ENCODE data around the gene PIGV.

Gene PIGV

GRCh38 chr1:26831059-26831458 is 43.3 kb downstream of the PIGV start:
- H3K4me3 ChIP-seq (ENCODE audit: low read length, poor library complexity, severe bottlenecking) = peak overlapping the region; percentile 30
- no peaks in the 10 kb centered on the region for H3K27me3 ChIP-seq (ENCODE audit: insufficient read depth, low read length, poor library complexity, severe bottlenecking)
- no peaks in the 10 kb centered on the region for H3K9me3 ChIP-seq (ENCODE audit: insufficient read depth, low read depth, low read length)
- TF ChIP-seq EZH2phosphoT487 (IDR thresholded peaks at IDR 0.05; ENCODE audit: borderline replicate concordance) = no peak
- no peak for TF ChIP-seq CTCF (conservative IDR thresholded peaks at IDR 0.05; ENCODE audit: low read length)
- H3K4me2 ChIP-seq (ENCODE audit: low read depth, low read length, poor library complexity, severe bottlenecking) = peak overlapping the region; percentile 57
- peaks cover 66% of the 10 kb centered on the region for H3K79me2 ChIP-seq (ENCODE audit: insufficient read depth, low read length)
- H3K36me3 ChIP-seq (ENCODE audit: insufficient read depth, low read length) = peaks cover 21% of the 10 kb centered on the region; the same call in 1 of the 2 replicates
- peaks cover 26% of the 10 kb centered on the region for H4K20me1 ChIP-seq (ENCODE audit: insufficient read depth, low read length, poor library complexity, severe bottlenecking)
- H3K9ac ChIP-seq (ENCODE audit: low read depth, low read length, poor library complexity, severe bottlenecking) = peak overlapping the region; percentile 7
- H3K4me1 ChIP-seq (ENCODE audit: insufficient read depth, low read length, poor library complexity, severe bottlenecking) = peaks cover 70% of the 10 kb centered on the region
- no peaks in the 10 kb centered on the region for H3K9me2 ChIP-seq (replicated peaks; ENCODE audit: low read depth, low read length)
- H3F3A ChIP-seq (ENCODE audit: low read depth) = peaks cover 24% of the 10 kb centered on the region
- no peak overlapping the region for H2AFZ ChIP-seq (ENCODE audit: low read length)

GRCh38 chr1:26831546-26832248 is 43.9 kb downstream of the PIGV start:
- peaks cover 22% of the 10 kb centered on the region; the same call in 1 of the 2 replicates for H3K36me3 ChIP-seq (ENCODE audit: insufficient read depth, low read length)
- H3K9me2 ChIP-seq (replicated peaks; ENCODE audit: low read depth, low read length) = no peaks in the 10 kb centered on the region
- peaks cover 24% of the 10 kb centered on the region for H3F3A ChIP-seq (ENCODE audit: low read depth)
- H3K4me1 ChIP-seq (ENCODE audit: insufficient read depth, low read length, poor library complexity, severe bottlenecking) = peaks cover 67% of the 10 kb centered on the region
- H3K4me2 ChIP-seq (ENCODE audit: low read depth, low read length, poor library complexity, severe bottlenecking) = peak overlapping the region; percentile 57
- H2AFZ ChIP-seq (ENCODE audit: low read length) = no peak overlapping the region
- no peak for TF ChIP-seq CTCF (conservative IDR thresholded peaks at IDR 0.05; ENCODE audit: low read length)
- TF ChIP-seq EZH2phosphoT487 (IDR thresholded peaks at IDR 0.05; ENCODE audit: borderline replicate concordance) = no peak
- H3K79me2 ChIP-seq (ENCODE audit: insufficient read depth, low read length) = peaks cover 66% of the 10 kb centered on the region
- peaks cover 26% of the 10 kb centered on the region for H4K20me1 ChIP-seq (ENCODE audit: insufficient read depth, low read length, poor library complexity, severe bottlenecking)
- peak overlapping the region; percentile 7 for H3K9ac ChIP-seq (ENCODE audit: low read depth, low read length, poor library complexity, severe bottlenecking)
- H3K4me3 ChIP-seq (ENCODE audit: low read length, poor library complexity, severe bottlenecking) = peak overlapping the region; percentile 30
- no peaks in the 10 kb centered on the region for H3K27me3 ChIP-seq (ENCODE audit: insufficient read depth, low read length, poor library complexity, severe bottlenecking)
- H3K9me3 ChIP-seq (ENCODE audit: insufficient read depth, low read depth, low read length) = no peaks in the 10 kb centered on the region

GRCh38 chr1:26832249-26832960 is 44.7 kb downstream of the PIGV start:
- Histone ChIP-seq H3K9me2 (replicated peaks; ENCODE audit: low read depth, low read length) (no peaks in the 10 kb centered on the region), H4K20me1 (ENCODE audit: insufficient read depth, low read length, poor library complexity, severe bottlenecking) (peaks cover 22% of the 10 kb centered on the region), H3F3A (ENCODE audit: low read depth) (peaks cover 24% of the 10 kb centered on the region), H2AFZ (ENCODE audit: low read length) (no peak overlapping the region), H3K4me3 (ENCODE audit: low read length, poor library complexity, severe bottlenecking) (no peak overlapping the region), H3K4me2 (ENCODE audit: low read depth, low read length, poor library complexity, severe bottlenecking) (peak overlapping the region; percentile 82), H3K79me2 (ENCODE audit: insufficient read depth, low read length) (peaks cover 60% of the 10 kb centered on the region), H3K9ac (ENCODE audit: low read depth, low read length, poor library complexity, severe bottlenecking) (no peak overlapping the region), H3K27me3 (ENCODE audit: insufficient read depth, low read length, poor library complexity, severe bottlenecking) (no peaks in the 10 kb centered on the region), H3K36me3 (ENCODE audit: insufficient read depth, low read length) (peaks cover 22% of the 10 kb centered on the region; the same call in 1 of the 2 replicates), H3K4me1 (ENCODE audit: insufficient read depth, low read length, poor library complexity, severe bottlenecking) (peaks cover 64% of the 10 kb centered on the region), H3K9me3 (ENCODE audit: insufficient read depth, low read depth, low read length) (no peaks in the 10 kb centered on the region)
- TF ChIP-seq CTCF (conservative IDR thresholded peaks at IDR 0.05; ENCODE audit: low read length) = no peak
- no peak for TF ChIP-seq EZH2phosphoT487 (IDR thresholded peaks at IDR 0.05; ENCODE audit: borderline replicate concordance)

Measured in Loucy (cell line).